IPS-18a (cell line): Measurements from ENCODE around the gene C20orf96.

ENCODE experiments used
- H3K27ac ChIP-seq: one replicate; pipeline ENCODE4 v1.5.1; 2013; ENCODE audit warnings: low read length
- H3K27me3 ChIP-seq: one replicate; pipeline ENCODE4 v1.6.1; 2013; ENCODE audit warnings: mild to moderate bottlenecking, low read length; ENCODE audit not compliant: control insufficient read depth, insufficient read depth
- H3K36me3 ChIP-seq: one replicate; pipeline ENCODE4 v1.6.1; 2013; ENCODE audit warnings: low read depth, low read length; ENCODE audit not compliant: control insufficient read depth
- H3K4me1 ChIP-seq: one replicate; pipeline ENCODE4 v1.6.1; 2013; ENCODE audit warnings: low read depth, low read length; ENCODE audit not compliant: control insufficient read depth
- H3K4me3 ChIP-seq: one replicate; pipeline ENCODE4 v1.5.1; 2013; ENCODE audit warnings: low read length
- H3K9ac ChIP-seq: one replicate; pipeline ENCODE4 v1.6.1; 2013; ENCODE audit warnings: mild to moderate bottlenecking, low read length, moderate library complexity
- H3K9me3 ChIP-seq: one replicate; pipeline ENCODE4 v1.6.1; 2013; ENCODE audit warnings: low read depth, low read length; ENCODE audit not compliant: control insufficient read depth

The C20orf96 gene

GRCh38 chr20:325889-326644 is 35.5 kb upstream of the C20orf96 start:
- H3K9ac ChIP-seq, result peak overlapping the region; percentile 85
- H3K4me3 ChIP-seq, result peak overlapping the region; percentile 92
- no peaks in the 10 kb centered on the region for H3K9me3 ChIP-seq
- H3K27me3 ChIP-seq, result no peaks in the 10 kb centered on the region
- peak overlapping the region; percentile 76 for H3K27ac ChIP-seq
- H3K36me3 ChIP-seq, result no peaks in the 10 kb centered on the region
- peaks cover 36% of the 10 kb centered on the region for H3K4me1 ChIP-seq

- Histone ChIP-seq H3K27ac (peak within 1 kb of the TSS; percentile 76), H3K9ac (peak within 1 kb of the TSS; percentile 85), H3K36me3 (no peaks in the 10 kb centered on the region), H3K27me3 (no peaks in the 10 kb centered on the region), H3K9me3 (no peaks in the 10 kb centered on the region), H3K4me3 (peak within 1 kb of the TSS; percentile 92), H3K4me1 (peaks cover 33% of the 10 kb centered on the region)
Observed at GRCh38 chr20:325045-325888, 34.7 kb upstream of the C20orf96 start, which contains the start of gene SOX12. Gene SOX12, plus strand, starts transcription at chr20:325552. Its CDS starts 373 bp downstream, at chr20:325925.

GRCh38 chr20:324177-325044 is 33.9 kb upstream of the C20orf96 start:
- peak overlapping the region; percentile 87 for H3K4me3 ChIP-seq
- peaks cover 25% of the 10 kb centered on the region for H3K4me1 ChIP-seq
- H3K9me3 ChIP-seq, result no peaks in the 10 kb centered on the region
- no peaks in the 10 kb centered on the region for H3K27me3 ChIP-seq
- H3K27ac ChIP-seq, result peak overlapping the region; percentile 12
- no peaks in the 10 kb centered on the region for H3K36me3 ChIP-seq
- peak overlapping the region; percentile 78 for H3K9ac ChIP-seq

DNA sequence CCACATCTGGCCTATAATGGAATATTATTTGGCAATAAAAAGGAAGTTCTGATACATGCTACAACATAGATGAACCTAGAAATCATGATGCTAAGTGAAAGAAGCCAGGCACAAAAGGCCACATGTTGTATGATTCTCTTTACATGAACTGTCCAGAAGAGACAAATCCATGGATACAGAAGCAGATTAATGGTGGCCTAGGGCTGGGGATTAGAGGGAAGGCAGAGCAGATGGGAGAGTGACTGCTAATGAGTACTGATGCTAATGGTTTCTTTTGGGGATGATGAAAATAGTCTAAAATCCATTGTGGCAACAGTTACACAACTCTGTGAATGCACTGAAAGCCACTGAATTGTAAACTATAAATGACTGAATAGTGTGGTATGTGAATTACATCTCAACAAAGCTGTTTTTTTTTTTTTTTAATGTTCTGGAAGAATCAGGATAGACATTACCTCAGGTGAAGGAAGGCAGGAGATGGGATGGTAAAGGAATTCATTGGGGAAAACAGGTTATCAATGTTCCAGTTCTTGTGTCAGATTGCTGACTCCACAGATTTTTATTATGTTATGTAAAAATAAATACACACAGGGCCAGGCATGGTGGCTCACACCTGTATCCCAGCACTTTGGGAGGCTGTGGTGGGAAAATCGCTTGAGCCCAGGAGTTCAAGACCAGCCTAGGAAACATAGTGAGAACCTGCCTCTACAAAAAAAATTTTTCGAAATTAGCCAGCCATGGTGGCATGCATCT is 25.9 kb upstream of the C20orf96 start:
- no peak overlapping the region for H3K4me3 ChIP-seq
- H3K27ac ChIP-seq, result no peak overlapping the region
- H3K27me3 ChIP-seq, result no peaks in the 10 kb centered on the region
- H3K36me3 ChIP-seq, result no peaks in the 10 kb centered on the region
- H3K4me1 ChIP-seq, result no peaks in the 10 kb centered on the region
- H3K9ac ChIP-seq, result no peak overlapping the region
- no peaks in the 10 kb centered on the region for H3K9me3 ChIP-seq

DNA sequence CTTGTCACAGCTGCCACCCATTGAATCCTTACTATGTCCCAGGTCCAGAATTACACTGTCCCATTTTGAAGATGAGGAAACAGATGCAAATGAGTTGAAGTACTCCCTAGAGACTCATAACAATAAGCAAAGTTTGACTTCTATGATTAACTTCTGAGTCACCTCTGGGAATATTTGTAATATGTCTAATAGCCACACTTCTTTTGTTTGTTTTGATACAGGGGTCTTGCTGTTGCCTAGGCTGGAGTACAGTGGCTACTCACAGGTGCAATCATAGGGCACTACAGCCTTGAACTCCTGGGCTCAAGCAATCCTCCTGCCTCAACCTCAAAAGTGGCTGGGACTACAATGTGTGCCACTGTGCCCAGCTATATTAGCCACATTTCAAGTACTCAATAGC is 23.4 kb upstream of the C20orf96 start:
- Histone ChIP-seq H3K4me3 (no peak overlapping the region), H3K27me3 (no peaks in the 10 kb centered on the region), H3K36me3 (no peaks in the 10 kb centered on the region), H3K9ac (no peak overlapping the region), H3K27ac (no peak overlapping the region), H3K4me1 (peaks cover 12% of the 10 kb centered on the region), H3K9me3 (no peaks in the 10 kb centered on the region)

- Histone ChIP-seq H3K4me1 (peaks cover 15% of the 10 kb centered on the region), H3K9me3 (no peaks in the 10 kb centered on the region), H3K36me3 (no peaks in the 10 kb centered on the region), H3K27me3 (no peaks in the 10 kb centered on the region), H3K9ac (no peak overlapping the region), H3K4me3 (no peak overlapping the region), H3K27ac (no peak overlapping the region)
Observed at GRCh38 chr20:313402-313801, 22.9 kb upstream of the C20orf96 start.

GRCh38 chr20:312866-313265 is 22.3 kb upstream of the C20orf96 start:
- no peak overlapping the region for H3K27ac ChIP-seq
- H3K9ac ChIP-seq, result no peak overlapping the region
- no peak overlapping the region for H3K4me3 ChIP-seq
- H3K9me3 ChIP-seq, result no peaks in the 10 kb centered on the region
- H3K4me1 ChIP-seq, result peaks cover 20% of the 10 kb centered on the region
- no peaks in the 10 kb centered on the region for H3K27me3 ChIP-seq
- H3K36me3 ChIP-seq, result no peaks in the 10 kb centered on the region

DNA sequence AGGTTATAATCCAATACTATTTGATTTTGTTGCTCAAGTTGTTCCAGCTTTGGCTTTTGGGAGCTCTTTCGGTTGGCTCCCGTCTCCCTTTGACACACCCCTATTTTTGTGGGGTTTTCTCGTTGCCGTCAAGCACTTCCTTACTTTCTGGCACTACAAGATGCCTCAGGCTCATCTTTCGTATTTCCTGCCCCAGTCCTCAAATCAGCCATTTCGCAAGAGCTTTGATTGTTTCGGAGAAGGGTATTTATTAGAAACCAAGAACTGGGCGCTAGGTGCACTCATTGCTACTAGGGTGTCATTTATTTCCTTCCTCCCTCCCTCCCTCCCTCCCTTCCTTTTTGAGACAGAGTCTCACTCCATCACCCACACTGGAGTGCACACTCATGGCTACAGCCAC is 21.5 kb upstream of the C20orf96 start:
- Histone ChIP-seq H3K27me3 (no peaks in the 10 kb centered on the region), H3K36me3 (no peaks in the 10 kb centered on the region), H3K4me3 (no peak overlapping the region), H3K9ac (no peak overlapping the region), H3K27ac (no peak overlapping the region), H3K4me1 (peaks cover 21% of the 10 kb centered on the region), H3K9me3 (no peaks in the 10 kb centered on the region)

- Histone ChIP-seq H3K4me3 (no peak overlapping the region), H3K9me3 (no peaks in the 10 kb centered on the region), H3K27me3 (no peaks in the 10 kb centered on the region), H3K36me3 (no peaks in the 10 kb centered on the region), H3K9ac (no peak overlapping the region), H3K27ac (no peak overlapping the region), H3K4me1 (peaks cover 21% of the 10 kb centered on the region)
Observed at GRCh38 chr20:311609-312008, 21.1 kb upstream of the C20orf96 start.

GRCh38 chr20:310645-311044 is 20.1 kb upstream of the C20orf96 start:
- H3K9ac ChIP-seq, result no peak overlapping the region
- H3K27ac ChIP-seq, result no peak overlapping the region

More at GRCh38 chr20:310645-311044, 20.1 kb upstream of the C20orf96 start:
- H3K4me3 ChIP-seq, result no peak overlapping the region
- no peaks in the 10 kb centered on the region for H3K27me3 ChIP-seq
- no peaks in the 10 kb centered on the region for H3K9me3 ChIP-seq
- H3K36me3 ChIP-seq, result no peaks in the 10 kb centered on the region
- H3K4me1 ChIP-seq, result peaks cover 21% of the 10 kb centered on the region
